ENCODE data around the gene PAPSS2. TPM values are rescaled to one million over a fixed set of nuclear protein-coding genes. Genes with fewer than 3 reads are reported as not detected.

PAPSS2 gene
- total and polyA plus RNA-seq, 9 donors: 5.8 to 14.5 (median 10.4) TPM

- Histone ChIP-seq H3K27ac (ENCODE audit: low read length) (no peak overlapping the region), H3K9me3 (replicated peaks; ENCODE audit: control insufficient read depth, low read depth, low read length) (no peaks in the 10 kb centered on the region), H3K4me1 (ENCODE audit: control insufficient read depth, insufficient read depth, low read length) (no peaks in the 10 kb centered on the region), H3K27me3 (ENCODE audit: control insufficient read depth, insufficient read depth, low read length) (no peaks in the 10 kb centered on the region), H3K4me3 (ENCODE audit: low read length) (no peak overlapping the region), H3K36me3 (ENCODE audit: control insufficient read depth, insufficient read depth, low read length) (peaks cover 6% of the 10 kb centered on the region)
- peak; percentile 42 for DNase-seq
- 67% methylated on average over 2 of the region's 5 CpGs for WGBS (ENCODE audit: insufficient coverage)
These were observed 8.8 kb downstream of the PAPSS2 start for GRCh38 chr10:87668324-87669074.

DNA sequence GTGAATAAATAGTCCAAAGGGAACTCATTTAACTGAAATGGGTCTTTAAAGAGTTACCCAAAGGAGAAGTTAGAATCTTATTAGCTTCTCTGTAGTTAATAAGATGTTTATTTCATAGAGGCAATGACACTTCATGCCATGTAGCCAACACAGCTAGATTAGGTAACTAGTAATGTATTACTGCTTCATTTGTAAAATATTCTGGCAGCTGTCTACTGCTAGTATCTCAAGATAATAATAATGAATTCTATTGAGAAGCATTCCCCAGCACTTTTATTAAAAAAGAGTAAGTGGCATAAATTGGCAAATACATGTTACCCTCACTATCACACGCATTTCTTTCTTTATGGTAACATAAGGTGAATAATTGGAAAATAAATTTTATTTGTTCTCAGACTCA, 10.1 kb downstream of the PAPSS2 start:
- Histone ChIP-seq H3K27ac (ENCODE audit: low read length) (no peak overlapping the region), H3K9me3 (replicated peaks; ENCODE audit: control insufficient read depth, low read depth, low read length) (no peaks in the 10 kb centered on the region), H3K36me3 (ENCODE audit: control insufficient read depth, insufficient read depth, low read length) (peaks cover 6% of the 10 kb centered on the region), H3K4me1 (ENCODE audit: control insufficient read depth, insufficient read depth, low read length) (no peaks in the 10 kb centered on the region), H3K4me3 (ENCODE audit: low read length) (no peak overlapping the region), H3K27me3 (ENCODE audit: control insufficient read depth, insufficient read depth, low read length) (no peaks in the 10 kb centered on the region)
- no peak for DNase-seq
- WGBS (ENCODE audit: insufficient coverage): no CpG with 5 or more reads among the region's 1 CpG

- no peak for DNase-seq
- Histone ChIP-seq H3K27me3 (ENCODE audit: control insufficient read depth, insufficient read depth, low read length) (no peaks in the 10 kb centered on the region), H3K4me3 (ENCODE audit: low read length) (no peak overlapping the region), H3K36me3 (ENCODE audit: control insufficient read depth, insufficient read depth, low read length) (peaks cover 6% of the 10 kb centered on the region), H3K27ac (ENCODE audit: low read length) (no peak overlapping the region), H3K4me1 (ENCODE audit: control insufficient read depth, insufficient read depth, low read length) (no peaks in the 10 kb centered on the region), H3K9me3 (replicated peaks; ENCODE audit: control insufficient read depth, low read depth, low read length) (no peaks in the 10 kb centered on the region)
These were observed 10.9 kb downstream of the PAPSS2 start for GRCh38 chr10:87670586-87670985.

DNA sequence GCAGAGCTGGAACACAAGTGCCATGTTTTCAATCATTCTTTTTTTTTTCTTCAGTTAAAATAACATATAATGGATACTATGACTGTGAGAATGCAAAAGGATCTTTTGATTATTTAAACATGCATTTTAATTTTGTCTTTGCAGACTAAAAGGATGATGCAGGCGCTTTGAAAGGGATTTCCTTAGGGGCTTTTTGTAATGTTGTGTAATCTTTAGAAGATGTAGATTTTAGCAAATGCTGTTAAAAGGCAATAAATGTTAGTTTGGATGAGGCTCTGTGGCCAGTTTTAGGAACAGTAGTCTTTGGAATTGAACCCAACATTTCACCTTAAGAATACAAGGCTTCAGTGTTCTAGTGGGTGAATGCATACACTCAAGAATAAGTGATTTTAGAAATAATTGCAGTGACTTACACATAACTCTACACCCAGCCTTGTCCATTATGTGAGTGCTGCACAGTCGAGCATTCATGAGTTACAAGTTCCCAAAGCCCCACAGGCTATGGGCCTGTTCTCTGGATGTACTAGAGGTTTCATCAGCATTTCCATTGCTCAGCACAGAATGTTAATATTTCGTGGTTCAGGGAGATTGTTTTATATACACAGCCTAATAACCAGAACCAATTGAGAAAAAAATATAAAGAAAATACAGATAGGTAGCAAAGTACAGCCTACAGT, 11.6 kb downstream of the PAPSS2 start:
- H3K4me3 ChIP-seq (ENCODE audit: low read length): no peak overlapping the region
- peaks cover 4% of the 10 kb centered on the region for H3K36me3 ChIP-seq (ENCODE audit: control insufficient read depth, insufficient read depth, low read length)
- WGBS (ENCODE audit: insufficient coverage): no CpG with 5 or more reads among the region's 3 CpGs
- no peaks in the 10 kb centered on the region for H3K4me1 ChIP-seq (ENCODE audit: control insufficient read depth, insufficient read depth, low read length)
- no peak for DNase-seq
- H3K9me3 ChIP-seq (replicated peaks; ENCODE audit: control insufficient read depth, low read depth, low read length): no peaks in the 10 kb centered on the region
- no peak overlapping the region for H3K27ac ChIP-seq (ENCODE audit: low read length)
- no peaks in the 10 kb centered on the region for H3K27me3 ChIP-seq (ENCODE audit: control insufficient read depth, insufficient read depth, low read length)

GRCh38 chr10:87672551-87672950, 12.9 kb downstream of the PAPSS2 start:
- H3K9me3 ChIP-seq (replicated peaks; ENCODE audit: control insufficient read depth, low read depth, low read length): no peaks in the 10 kb centered on the region
- no peak overlapping the region for H3K4me3 ChIP-seq (ENCODE audit: low read length)
- no peak overlapping the region for H3K27ac ChIP-seq (ENCODE audit: low read length)
- 89% methylated on average over 1 of the region's 3 CpGs for whole genome bisulfite sequencing (ENCODE audit: insufficient coverage)
- no peak for DNase-seq
- no peaks in the 10 kb centered on the region for H3K4me1 ChIP-seq (ENCODE audit: control insufficient read depth, insufficient read depth, low read length)
- no peaks in the 10 kb centered on the region for H3K27me3 ChIP-seq (ENCODE audit: control insufficient read depth, insufficient read depth, low read length)
- no peaks in the 10 kb centered on the region for H3K36me3 ChIP-seq (ENCODE audit: control insufficient read depth, insufficient read depth, low read length)

- WGBS (ENCODE audit: insufficient coverage): no CpG with 5 or more reads among the region's 1 CpG
- H3K27me3 ChIP-seq (ENCODE audit: control insufficient read depth, insufficient read depth, low read length): no peaks in the 10 kb centered on the region
- no peak overlapping the region for H3K4me3 ChIP-seq (ENCODE audit: low read length)
- no peak for DNase-seq
- no peaks in the 10 kb centered on the region for H3K9me3 ChIP-seq (replicated peaks; ENCODE audit: control insufficient read depth, low read depth, low read length)
- H3K36me3 ChIP-seq (ENCODE audit: control insufficient read depth, insufficient read depth, low read length): no peaks in the 10 kb centered on the region
- no peaks in the 10 kb centered on the region for H3K4me1 ChIP-seq (ENCODE audit: control insufficient read depth, insufficient read depth, low read length)
- no peak overlapping the region for H3K27ac ChIP-seq (ENCODE audit: low read length)
These were observed 15.3 kb downstream of the PAPSS2 start for GRCh38 chr10:87674943-87675342.

- 100% methylated on average over 1 of the region's 8 CpGs for WGBS (ENCODE audit: insufficient coverage)
- Histone ChIP-seq H3K36me3 (ENCODE audit: control insufficient read depth, insufficient read depth, low read length) (no peaks in the 10 kb centered on the region), H3K27ac (ENCODE audit: low read length) (no peak overlapping the region), H3K4me1 (ENCODE audit: control insufficient read depth, insufficient read depth, low read length) (no peaks in the 10 kb centered on the region), H3K27me3 (ENCODE audit: control insufficient read depth, insufficient read depth, low read length) (no peaks in the 10 kb centered on the region), H3K9me3 (replicated peaks; ENCODE audit: control insufficient read depth, low read depth, low read length) (no peaks in the 10 kb centered on the region), H3K4me3 (ENCODE audit: low read length) (no peak overlapping the region)
- peak; percentile 19 for DNase-seq
These were observed 16.0 kb downstream of the PAPSS2 start for GRCh38 chr10:87675396-87676376.

DNA sequence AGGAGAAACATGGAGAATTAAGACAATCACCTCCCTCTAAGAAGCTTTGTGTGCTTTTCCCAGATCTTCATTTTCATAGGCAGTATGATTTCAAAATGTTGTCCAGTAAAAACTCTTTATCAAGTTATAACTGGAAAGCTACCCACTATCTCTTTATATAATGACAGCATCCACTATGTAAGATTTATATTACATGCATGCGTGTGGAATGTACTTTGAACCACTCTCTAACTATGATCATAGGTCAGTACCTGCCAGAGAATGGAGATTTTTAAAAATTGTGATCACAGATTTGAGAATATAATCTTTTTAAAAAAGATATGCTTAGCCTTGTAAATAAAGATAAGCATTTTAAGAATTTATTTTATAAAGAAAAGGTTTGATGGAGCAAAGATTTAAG, 17.9 kb downstream of the PAPSS2 start:
- no peak for DNase-seq
- H3K27ac ChIP-seq (ENCODE audit: low read length): no peak overlapping the region
- H3K27me3 ChIP-seq (ENCODE audit: control insufficient read depth, insufficient read depth, low read length): no peaks in the 10 kb centered on the region
- H3K36me3 ChIP-seq (ENCODE audit: control insufficient read depth, insufficient read depth, low read length): no peaks in the 10 kb centered on the region
- no peak overlapping the region for H3K4me3 ChIP-seq (ENCODE audit: low read length)
- no peaks in the 10 kb centered on the region for H3K4me1 ChIP-seq (ENCODE audit: control insufficient read depth, insufficient read depth, low read length)
- H3K9me3 ChIP-seq (replicated peaks; ENCODE audit: control insufficient read depth, low read depth, low read length): no peaks in the 10 kb centered on the region
- WGBS (ENCODE audit: insufficient coverage): no CpG with 5 or more reads among the region's 1 CpG

DNA sequence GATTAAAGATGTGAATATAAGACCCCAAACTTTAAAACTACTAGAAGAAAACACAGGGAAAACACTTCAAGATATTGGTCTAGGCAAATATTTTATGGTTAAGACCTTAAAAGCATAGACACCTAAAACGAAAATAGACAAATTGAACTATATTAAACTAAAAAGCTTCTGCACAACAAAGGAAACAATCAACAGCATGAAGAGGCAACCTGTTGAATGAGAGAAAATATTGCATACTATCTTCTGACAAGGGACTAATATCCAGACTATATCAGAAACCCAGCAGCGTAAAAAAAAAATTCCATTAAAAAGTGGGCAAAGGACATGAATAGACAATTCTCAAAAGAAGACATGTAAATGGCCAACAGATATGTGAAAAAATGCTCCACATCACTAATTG, 18.6 kb downstream of the PAPSS2 start:
- Histone ChIP-seq H3K27ac (ENCODE audit: low read length) (no peak overlapping the region), H3K36me3 (ENCODE audit: control insufficient read depth, insufficient read depth, low read length) (no peaks in the 10 kb centered on the region), H3K27me3 (ENCODE audit: control insufficient read depth, insufficient read depth, low read length) (no peaks in the 10 kb centered on the region), H3K4me3 (ENCODE audit: low read length) (no peak overlapping the region), H3K9me3 (replicated peaks; ENCODE audit: control insufficient read depth, low read depth, low read length) (no peaks in the 10 kb centered on the region), H3K4me1 (ENCODE audit: control insufficient read depth, insufficient read depth, low read length) (no peaks in the 10 kb centered on the region)
- DNase-seq: no peak
- no CpG with 5 or more reads among the region's 2 CpGs for WGBS (ENCODE audit: insufficient coverage)

GRCh38 chr10:87683356-87683755, 23.7 kb downstream of the PAPSS2 start:
- no peaks in the 10 kb centered on the region for H3K36me3 ChIP-seq (ENCODE audit: control insufficient read depth, insufficient read depth, low read length)
- no peaks in the 10 kb centered on the region for H3K27me3 ChIP-seq (ENCODE audit: control insufficient read depth, insufficient read depth, low read length)
- DNase-seq: no peak
- WGBS (ENCODE audit: insufficient coverage): no CpG with 5 or more reads among the region's 4 CpGs
- H3K27ac ChIP-seq (ENCODE audit: low read length): no peak overlapping the region
- no peaks in the 10 kb centered on the region for H3K9me3 ChIP-seq (replicated peaks; ENCODE audit: control insufficient read depth, low read depth, low read length)
- H3K4me3 ChIP-seq (ENCODE audit: low read length): no peak overlapping the region
- no peaks in the 10 kb centered on the region for H3K4me1 ChIP-seq (ENCODE audit: control insufficient read depth, insufficient read depth, low read length)

Data from muscle of leg (tissue), 11 donors.